Amniotic epithelial cell (primary cell): ENCODE measurements around the gene NECAB2.
"Not testable (repeated sequence)": the region's sequence is repeated elsewhere in the genome, so short reads cannot be mapped to it uniquely, and the experiment has no call there.

Experiments used
- DNase-seq: peaks from one replicate; pipeline ENCODE4 v3.0.0-alpha.2; 2010; ENCODE audit warnings: low read depth

The NECAB2 gene

GRCh38 chr16:83936581-83937165 is 31.4 kb upstream of the NECAB2 start:
- no peak for DNase-seq

GRCh38 chr16:83937267-83937666 is 30.8 kb upstream of the NECAB2 start:
- no peak for DNase-seq

- DNase-seq: no peak
Measured at GRCh38 chr16:83937922-83938885, 29.8 kb upstream of the NECAB2 start.

GRCh38 chr16:83939266-83939855 is 28.7 kb upstream of the NECAB2 start:
- no peak for DNase-seq

GRCh38 chr16:83940119-83940518 is 27.9 kb upstream of the NECAB2 start:
- no peak for DNase-seq

- DNase-seq: no peak
Measured at GRCh38 chr16:83940630-83941378, 27.2 kb upstream of the NECAB2 start.

- not testable (repeated sequence) for DNase-seq
Measured at GRCh38 chr16:83941546-83941945, 26.5 kb upstream of the NECAB2 start.

- no peak for DNase-seq
Measured at GRCh38 chr16:83942074-83942473, 26.0 kb upstream of the NECAB2 start.

- no peak for DNase-seq
Measured at GRCh38 chr16:83942815-83943515, 25.1 kb upstream of the NECAB2 start.

GRCh38 chr16:83943516-83944050 is 24.5 kb upstream of the NECAB2 start:
- DNase-seq: no peak

GRCh38 chr16:83945587-83945986 is 22.5 kb upstream of the NECAB2 start:
- no peak for DNase-seq

- DNase-seq: no peak
Measured at GRCh38 chr16:83946154-83946780, 21.8 kb upstream of the NECAB2 start.

GRCh38 chr16:83946781-83947566 is 21.1 kb upstream of the NECAB2 start:
- no peak for DNase-seq

- DNase-seq: no peak
Measured at GRCh38 chr16:83947642-83948234, 20.3 kb upstream of the NECAB2 start.

GRCh38 chr16:83948914-83949723 is 18.9 kb upstream of the NECAB2 start:
- no peak for DNase-seq

GRCh38 chr16:83949724-83950001 is 18.4 kb upstream of the NECAB2 start:
- DNase-seq: no peak

- DNase-seq: not testable (repeated sequence)
Measured at GRCh38 chr16:83950862-83951399, 17.1 kb upstream of the NECAB2 start.

GRCh38 chr16:83951544-83951943 is 16.5 kb upstream of the NECAB2 start:
- DNase-seq: no peak

GRCh38 chr16:83952587-83952939 is 15.5 kb upstream of the NECAB2 start:
- no peak for DNase-seq
